ENCODE measurements around the gene B4GALT5. TPM values are rescaled to one million over a fixed set of nuclear protein-coding genes. Genes with fewer than 3 reads are reported as not detected.

B4GALT5 gene
- total RNA-seq, 1 experiment from 2014 or later = 31.5 TPM

GRCh38 chr20:49659056-49659455 lies 54.6 kb downstream of the B4GALT5 start:
- DNase-seq (ENCODE audit: low read depth) = no peak

GRCh38 chr20:49658508-49658907 lies 55.2 kb downstream of the B4GALT5 start:
- no peak for DNase-seq (ENCODE audit: low read depth)

DNA sequence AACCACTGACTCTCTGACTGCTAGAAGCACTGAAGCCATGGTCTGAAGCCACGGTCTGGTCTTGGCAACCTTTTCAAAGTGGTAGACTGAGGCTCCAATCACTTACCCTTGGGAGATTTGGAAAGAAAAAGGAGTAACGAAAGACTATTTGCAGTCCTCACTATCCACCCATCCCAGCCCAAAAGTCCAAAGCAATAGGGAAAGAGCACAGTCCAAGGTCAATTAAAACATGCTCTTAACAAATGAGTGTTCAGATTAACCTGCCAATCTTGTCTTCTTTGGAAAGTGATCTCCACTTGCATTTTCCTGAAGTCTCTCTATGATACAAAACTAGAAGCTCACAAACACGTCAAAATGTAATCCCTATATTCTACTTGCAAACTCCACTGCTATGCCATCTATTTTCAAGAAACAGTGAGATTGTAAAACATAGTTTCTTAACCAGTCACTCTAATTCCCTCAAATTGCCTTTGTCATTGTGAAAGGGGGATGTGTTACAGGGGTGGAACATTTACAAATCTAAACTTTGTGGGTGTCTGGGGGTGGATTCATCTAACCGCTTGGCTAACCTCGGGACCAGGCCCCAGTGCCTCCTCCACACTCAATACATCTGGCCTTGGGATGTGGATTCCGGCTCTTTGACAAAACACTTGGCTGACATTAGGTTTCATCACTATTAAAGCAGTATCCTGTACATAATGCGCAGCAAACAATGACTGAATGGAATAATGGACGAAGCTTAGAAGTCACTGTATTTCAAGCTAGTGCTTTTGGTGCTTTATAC lies 56.4 kb downstream of the B4GALT5 start:
- no peak for DNase-seq (ENCODE audit: low read depth)

DNA sequence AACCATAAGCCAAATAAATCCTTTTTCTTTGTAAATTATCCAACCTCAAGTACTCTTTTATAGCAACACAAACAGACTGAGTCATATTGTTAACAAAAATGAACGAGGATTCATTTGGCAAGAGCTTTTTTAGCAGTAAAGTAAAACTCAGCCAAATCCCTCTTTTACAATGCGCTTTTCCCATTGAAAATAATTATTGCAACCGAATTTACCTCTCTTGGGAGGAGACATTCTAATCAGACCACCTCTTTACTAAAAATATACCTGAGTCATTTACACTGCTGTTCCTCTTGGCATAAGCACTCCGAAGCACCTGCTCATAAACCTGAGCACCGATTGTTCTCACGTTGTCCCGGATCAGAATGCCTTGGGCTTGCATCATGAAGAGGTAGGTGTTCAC lies 57.4 kb downstream of the B4GALT5 start:
- DNase-seq (ENCODE audit: low read depth) = no peak

DNA sequence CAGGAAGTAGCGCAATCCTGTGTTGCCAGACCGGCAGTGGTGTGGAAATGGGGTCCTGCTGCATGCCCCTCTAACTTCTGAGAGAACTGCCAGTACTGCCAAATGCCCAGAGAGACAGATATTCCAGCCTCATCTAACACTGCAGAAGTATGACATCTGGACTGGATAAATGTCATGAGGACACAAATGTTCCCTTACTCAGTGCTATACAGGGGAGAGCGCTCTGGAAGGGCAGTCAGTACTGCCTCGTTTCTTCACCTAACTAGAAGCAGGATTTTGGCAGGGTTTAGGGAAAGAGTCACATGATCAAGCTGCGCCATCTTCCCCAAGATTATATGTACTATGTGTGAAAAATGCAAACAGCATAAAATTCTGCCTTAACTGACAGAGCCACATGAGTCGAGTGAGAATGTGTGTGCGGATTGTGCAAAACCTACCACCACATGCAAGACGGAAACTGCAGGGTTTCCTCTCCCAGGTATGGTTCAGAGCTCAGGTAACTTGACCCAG lies 59.7 kb downstream of the B4GALT5 start:
- DNase-seq (ENCODE audit: low read depth) = no peak

GRCh38 chr20:49649672-49650071 lies 64.0 kb downstream of the B4GALT5 start:
- no peak for DNase-seq (ENCODE audit: low read depth)

DNA sequence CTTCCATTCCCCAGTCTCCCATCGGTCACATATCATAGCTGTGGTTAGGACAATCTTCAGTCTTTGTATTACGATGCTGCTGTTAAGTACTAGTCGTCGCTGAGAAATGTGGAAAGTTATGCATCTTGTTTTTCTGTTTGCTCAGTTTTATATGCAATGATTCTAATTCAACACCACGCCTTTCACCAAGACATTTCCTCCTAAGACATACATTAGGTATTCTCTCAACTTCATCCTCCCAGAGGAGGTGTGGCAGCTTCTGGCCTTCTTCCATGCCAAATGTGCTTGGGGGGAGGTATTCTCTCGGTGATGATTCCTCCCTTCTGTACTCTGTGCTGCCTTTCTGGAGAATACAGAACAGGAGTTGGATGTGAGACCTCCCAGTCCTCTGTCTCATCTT lies 66.1 kb downstream of the B4GALT5 start:
- DNase-seq (ENCODE audit: low read depth) = no peak

DNA sequence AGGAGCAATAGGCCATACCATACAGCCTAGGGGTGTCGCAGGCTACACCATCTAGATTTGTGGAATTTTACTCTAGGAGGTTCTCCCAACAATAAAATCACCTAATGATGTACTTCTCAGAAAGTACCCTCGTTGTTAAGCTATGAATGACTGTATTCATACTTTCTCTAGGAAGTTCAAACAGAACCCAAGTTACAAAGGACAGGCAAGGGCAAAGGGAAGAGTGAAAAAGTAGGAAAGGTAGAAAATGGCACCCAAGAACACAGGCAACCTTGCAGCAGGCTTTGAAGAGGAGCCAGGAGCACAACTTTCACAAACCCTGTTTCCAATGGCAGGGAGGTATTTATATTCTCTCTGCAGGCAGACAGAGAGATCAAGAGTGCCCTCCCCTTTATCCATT lies 67.2 kb downstream of the B4GALT5 start:
- DNase-seq (ENCODE audit: low read depth) = no peak

- DNase-seq (ENCODE audit: low read depth) = peak; percentile 54
These were observed 67.6 kb downstream of the B4GALT5 start for GRCh38 chr20:49646126-49646525.

DNA sequence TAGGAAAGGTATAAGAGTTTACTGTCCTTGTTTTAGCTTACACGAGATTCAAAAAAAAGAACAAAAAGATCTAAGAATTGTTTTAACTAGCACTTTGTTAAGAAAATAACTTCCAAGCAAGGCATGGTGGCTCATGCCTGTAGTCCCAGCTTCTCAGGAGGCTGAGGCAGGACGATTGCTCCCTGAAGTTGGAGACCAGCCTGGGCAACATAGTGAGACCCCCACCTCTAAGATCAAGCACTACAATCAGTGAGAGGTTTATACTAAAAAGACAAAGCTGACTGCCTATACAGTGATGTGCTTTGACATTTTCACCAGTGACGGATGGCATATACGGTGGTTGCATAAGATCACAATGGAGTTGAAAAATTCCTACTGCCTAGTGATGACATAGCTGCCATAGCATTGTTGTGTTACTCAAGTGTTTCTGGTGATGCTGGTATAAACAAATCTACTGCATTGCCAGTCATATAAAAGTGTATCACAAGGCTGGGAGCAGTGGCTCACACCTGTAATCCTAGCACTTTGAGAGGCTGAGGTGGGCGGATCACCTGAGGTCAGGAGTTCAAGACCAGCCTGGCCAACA lies 68.6 kb downstream of the B4GALT5 start:
- DNase-seq (ENCODE audit: low read depth) = no peak

- DNase-seq (ENCODE audit: low read depth) = no peak
These were observed 70.9 kb downstream of the B4GALT5 start for GRCh38 chr20:49642816-49643215.

- no peak for DNase-seq (ENCODE audit: low read depth)
These were observed 71.7 kb downstream of the B4GALT5 start for GRCh38 chr20:49641683-49642656.

GRCh38 chr20:49637046-49637637 lies 76.5 kb downstream of the B4GALT5 start:
- peak; percentile 15 for DNase-seq (ENCODE audit: low read depth)

- no peak for DNase-seq (ENCODE audit: low read depth)
These were observed 77.2 kb downstream of the B4GALT5 start for GRCh38 chr20:49636447-49636846.

- no peak for DNase-seq (ENCODE audit: low read depth)
These were observed 77.8 kb downstream of the B4GALT5 start for GRCh38 chr20:49635866-49636265.

GRCh38 chr20:49635166-49635565 lies 78.5 kb downstream of the B4GALT5 start:
- DNase-seq (ENCODE audit: low read depth) = no peak

GRCh38 chr20:49634116-49634515 lies 79.6 kb downstream of the B4GALT5 start:
- DNase-seq (ENCODE audit: low read depth) = no peak

GRCh38 chr20:49633643-49634042 lies 80.0 kb downstream of the B4GALT5 start:
- DNase-seq (ENCODE audit: low read depth) = no peak

DNA sequence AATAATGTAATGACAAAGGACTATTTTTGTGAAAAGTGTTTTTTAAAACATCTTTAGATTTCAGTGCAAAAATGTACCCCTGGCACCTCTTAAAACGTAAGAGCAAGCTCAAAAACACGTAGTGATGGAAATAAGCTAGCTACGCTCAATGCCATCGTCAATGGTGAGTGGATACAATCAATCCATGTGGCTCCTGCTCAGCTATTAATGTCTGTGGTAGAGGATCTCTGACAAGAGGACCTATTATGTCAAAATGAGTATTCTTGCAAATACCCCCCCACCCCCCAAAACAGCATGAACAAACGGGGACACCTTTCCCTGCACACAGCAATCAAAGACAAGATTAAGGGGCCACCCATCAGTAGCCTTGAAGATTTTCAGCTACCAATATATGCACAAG lies 80.7 kb downstream of the B4GALT5 start:
- DNase-seq (ENCODE audit: low read depth) = no peak

DNA sequence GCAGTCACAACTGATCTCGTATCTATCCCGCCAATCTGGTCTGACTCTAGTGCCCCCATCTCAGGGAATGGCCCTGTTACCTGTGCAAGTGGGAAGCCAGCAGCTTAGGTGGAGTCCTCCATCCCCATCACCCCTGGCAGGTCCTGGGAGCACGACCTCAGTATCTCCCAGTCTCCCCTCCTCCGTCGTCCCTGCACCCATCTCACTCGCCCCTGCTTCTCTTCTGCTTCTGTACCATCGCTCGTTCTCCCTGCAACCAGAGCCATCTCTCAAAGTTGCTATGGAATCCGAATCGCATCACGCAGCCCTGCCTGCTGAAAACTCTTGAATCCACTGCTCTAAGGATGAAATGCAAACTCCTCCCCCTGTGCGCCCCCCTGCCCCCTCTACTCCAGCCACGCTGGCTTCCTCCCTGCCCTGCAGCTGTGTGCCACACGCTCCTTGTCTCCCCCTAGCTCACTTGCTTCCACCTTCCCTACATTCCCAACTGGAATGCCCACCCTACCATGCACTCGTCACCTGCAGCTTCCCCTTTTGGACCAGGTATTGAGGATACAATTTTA lies 81.7 kb downstream of the B4GALT5 start:
- DNase-seq (ENCODE audit: low read depth) = no peak

DNA sequence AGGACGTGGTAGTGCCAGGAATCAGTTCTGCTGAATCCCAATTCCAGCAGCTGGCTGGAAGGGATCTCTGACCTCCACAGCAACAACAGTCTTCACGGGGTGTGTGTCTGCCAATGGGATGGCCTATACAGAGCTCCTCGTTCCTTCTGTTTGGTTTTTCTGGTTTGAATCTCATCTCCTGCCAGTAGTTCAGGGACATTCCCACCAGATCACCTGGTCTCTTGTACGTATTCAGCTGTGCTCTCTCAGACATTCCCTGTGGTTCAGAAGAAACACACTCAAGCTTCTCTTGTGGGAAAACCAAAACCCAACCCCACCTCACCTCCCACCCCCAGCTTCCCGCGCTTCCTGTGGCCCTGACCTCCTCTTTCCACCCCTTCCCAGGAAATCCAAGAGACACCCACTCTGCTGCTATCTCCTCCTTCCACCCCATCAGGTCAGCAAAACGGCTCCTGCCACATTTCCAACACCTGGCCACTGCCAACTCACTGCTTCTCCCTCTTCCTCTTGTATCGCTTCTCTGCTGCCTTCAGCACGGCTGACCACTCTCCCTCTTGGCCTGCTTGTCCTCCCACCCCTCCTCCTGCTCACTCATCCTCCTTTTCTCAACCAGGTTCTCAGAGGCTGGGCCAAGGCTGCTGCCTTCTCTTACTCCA lies 82.5 kb downstream of the B4GALT5 start:
- DNase-seq (ENCODE audit: low read depth) = peak; percentile 20
